Endometrium (tissue), 2 donors: ENCODE measurements around the gene KLB.
"Not testable (repeated sequence)": the region's sequence is repeated elsewhere in the genome, so short reads cannot be mapped to it uniquely, and the experiment has no call there.

Experiments
- FAIRE-seq: peaks from 2 replicates; lab custom pipeline; 2012; peaks lifted over from hg19 to GRCh38; lab: Jason Lieb, UNC
- donor health status: control.
- donor health status: control.

Gene KLB

GRCh38 chr4:39406763-39407583, at the start of gene KLB:
TSS of gene KLB (plus strand) at chr4:39406930. CDS start at chr4:39406950, 20 bp downstream.
- FAIRE-seq, result no peak

DNA sequence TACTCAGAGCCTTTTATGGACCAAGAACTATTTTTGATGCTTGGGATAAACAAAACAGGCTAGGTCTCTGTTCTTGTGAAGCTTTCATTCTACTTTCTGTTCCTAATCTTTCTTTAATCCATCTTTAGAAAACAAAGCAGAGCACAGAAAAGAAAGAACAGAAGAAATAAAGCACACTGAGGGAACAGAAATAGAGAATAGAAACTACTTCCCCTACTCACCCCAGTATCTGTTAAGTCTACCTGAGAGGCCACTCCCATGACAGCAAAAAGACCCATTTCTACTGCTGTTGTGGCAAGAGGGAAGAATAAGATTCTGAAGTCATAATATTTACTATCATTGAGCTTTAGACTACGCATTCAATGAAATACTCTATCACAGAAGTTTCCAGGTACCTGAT, 49.7 kb upstream of the KLB start:
- FAIRE-seq, result no peak

DNA sequence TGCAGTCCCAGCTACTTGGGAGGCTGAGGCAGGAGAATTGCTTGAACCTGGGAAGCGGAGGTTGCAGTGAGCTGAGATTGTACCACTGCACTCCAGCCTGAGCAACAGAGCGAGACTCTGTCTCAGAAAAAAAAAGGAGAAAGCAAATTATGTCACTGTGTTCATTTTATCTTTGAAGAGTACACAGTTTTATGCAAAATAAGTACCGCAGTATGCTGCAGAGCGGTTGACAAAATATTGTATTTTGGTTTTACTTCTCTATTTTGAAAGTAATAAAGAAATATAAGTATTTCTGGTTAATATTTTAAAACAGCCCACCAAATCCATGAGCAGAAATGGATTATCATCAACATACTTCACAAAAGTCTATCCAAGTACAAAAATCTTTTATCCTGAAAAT, 46.1 kb upstream of the KLB start:
- not testable (repeated sequence) for FAIRE-seq

DNA sequence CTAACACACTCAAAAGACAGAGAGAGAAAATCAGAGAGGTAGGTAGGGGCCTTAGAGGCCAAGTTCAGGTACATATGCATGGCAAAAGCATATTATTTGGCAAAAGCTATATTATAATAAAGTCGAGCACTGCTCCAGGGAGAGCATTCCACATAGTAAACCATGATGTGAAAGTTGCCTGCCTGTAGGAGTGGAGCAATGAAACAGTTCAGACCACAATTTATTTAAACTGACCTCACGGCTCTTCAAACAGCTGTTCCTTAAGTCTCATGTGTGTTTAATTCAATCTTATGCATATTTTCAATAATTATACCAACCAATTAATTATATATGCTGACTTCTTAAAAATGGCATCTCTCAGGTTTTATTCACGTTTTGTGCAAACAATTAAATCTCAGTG, 43.9 kb upstream of the KLB start:
- no peak for FAIRE-seq

- no peak for FAIRE-seq
These were observed 42.8 kb upstream of the KLB start for GRCh38 chr4:39363773-39364393.

DNA sequence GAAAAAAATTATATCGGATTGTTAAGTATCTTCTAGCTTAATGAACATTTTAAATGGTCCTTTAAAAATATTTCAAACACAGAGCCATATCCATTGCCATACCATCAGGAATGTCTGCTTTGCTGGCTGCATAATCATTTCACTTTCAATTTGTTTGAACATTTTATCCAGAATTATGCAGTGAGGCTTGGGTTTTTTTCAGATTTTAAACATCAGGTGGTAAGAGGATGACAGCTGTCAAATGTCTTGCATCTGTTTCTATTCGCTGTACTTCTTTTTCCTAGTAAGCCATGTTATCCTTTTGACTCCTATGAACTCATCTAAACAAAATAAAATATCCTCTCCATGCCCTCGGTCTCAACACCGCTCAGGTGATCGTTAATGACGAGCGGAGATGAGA, 41.4 kb upstream of the KLB start:
- FAIRE-seq, result no peak

DNA sequence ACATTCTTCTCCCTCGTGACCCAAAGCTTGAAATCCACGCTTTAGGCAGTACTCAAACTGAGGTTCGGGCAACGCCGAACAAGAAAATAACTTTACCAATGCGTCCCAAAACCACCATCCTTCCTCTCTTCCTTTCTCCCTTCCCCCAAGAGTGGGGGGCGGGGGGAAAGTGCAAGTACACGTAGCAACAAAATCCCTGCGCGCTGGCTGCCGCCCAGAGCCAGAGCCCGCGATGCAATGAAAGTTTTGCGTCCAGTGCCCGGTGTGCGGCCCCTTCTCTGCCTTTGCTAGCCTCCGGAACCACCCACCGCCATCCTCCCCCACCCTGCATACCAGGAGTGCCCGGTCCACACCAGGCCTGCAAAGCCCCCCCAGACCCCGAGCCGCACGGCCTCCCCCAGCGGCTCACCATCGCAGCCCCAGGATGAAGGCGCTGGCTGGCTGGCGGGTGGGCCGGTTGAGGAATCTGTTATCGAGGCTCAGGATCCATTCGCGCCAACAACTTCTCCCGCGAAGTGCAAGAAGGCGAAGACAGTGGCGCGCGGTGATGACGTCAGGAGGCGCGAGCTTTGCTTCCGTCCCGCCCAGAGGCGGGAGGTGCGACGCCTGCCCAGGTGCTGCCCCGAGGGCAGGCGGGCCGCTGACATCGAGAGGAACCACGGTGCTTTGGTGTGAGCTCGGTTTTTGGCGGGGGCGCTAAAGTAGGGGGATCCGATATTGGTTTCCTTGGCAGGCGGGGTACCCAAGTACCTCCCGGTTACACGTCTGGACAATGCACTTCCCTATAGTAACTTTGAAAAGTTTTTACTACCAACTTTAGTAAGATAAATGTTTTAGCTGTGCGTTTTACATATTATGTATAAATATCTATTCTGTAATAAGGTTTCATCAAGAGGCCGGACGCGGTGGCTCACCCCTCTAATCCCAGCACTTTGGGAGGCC, 40.6 kb upstream of the KLB start, which contains the start of gene RFC1:
TSS of gene RFC1 (minus strand) at position 533 of the 942 bp plus-strand sequence. CDS start at position 412, 121 bp downstream.
- FAIRE-seq, result no peak

GRCh38 chr4:39367166-39367565, 39.6 kb upstream of the KLB start:
- FAIRE-seq, result no peak

GRCh38 chr4:39369301-39369700, 37.4 kb upstream of the KLB start:
- FAIRE-seq, result no peak

DNA sequence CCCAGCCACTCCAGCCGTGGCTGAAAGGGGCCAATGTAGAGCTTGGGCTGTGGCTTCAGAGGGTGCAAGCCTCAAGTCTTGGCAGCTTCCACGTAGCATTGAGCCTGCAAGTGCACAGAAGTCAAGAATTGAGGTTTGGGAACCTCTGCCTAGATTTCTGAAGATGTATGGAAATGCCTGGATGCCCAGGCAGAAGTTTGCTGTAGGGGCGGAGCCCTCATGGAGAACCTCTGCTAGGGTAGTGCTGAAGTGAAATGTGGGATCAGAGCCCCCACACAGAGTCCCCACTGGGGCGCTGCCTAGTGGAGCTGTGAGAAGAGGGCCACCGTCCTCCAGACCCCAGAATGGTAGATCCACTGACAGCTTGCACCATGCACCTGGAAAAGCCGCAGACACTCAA, 35.5 kb upstream of the KLB start:
- not testable (repeated sequence) for FAIRE-seq

GRCh38 chr4:39375478-39375877, 31.3 kb upstream of the KLB start:
- FAIRE-seq, result no peak

GRCh38 chr4:39383690-39384089, 23.0 kb upstream of the KLB start:
- FAIRE-seq, result no peak

GRCh38 chr4:39384563-39384962, 22.2 kb upstream of the KLB start:
- no peak for FAIRE-seq

DNA sequence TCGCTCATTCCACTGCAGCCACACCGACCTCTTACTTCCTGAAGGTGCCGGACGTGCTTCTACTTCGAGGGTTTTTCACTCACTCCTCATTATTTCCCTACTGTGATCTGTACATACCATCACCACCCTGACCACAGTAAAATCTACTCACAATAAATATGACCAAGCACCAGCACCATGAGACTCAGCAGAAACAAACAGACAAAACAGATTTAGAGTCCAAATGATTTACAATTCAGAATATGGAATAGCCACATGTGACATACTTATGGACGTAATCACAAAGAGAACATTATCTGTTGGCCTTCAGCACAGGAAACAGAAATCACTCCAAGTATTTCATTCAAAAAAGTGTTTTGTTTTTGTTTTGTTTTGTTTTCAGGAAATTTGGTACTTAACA, 16.1 kb upstream of the KLB start:
- FAIRE-seq, result no peak

GRCh38 chr4:39394706-39395105, 12.0 kb upstream of the KLB start:
- FAIRE-seq, result no peak

DNA sequence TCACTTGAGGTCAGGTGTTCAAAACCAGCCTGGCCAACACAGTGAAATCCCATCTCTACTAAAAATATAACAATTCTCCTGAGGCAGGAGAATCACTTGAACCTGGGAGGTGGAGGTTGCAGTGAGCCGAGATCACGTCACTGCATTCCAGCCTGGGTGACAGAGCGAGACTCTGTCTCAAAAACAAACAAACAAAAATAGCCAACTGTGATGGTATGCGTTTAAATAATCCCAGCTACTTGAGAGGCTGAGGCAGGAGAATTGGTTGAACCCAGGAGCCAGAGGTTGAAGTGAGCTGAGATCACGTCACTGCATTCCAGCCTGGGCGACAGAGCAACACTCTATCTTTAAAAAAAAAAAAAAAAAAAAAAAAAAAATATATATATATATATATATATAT, 5.1 kb upstream of the KLB start:
- FAIRE-seq, result not testable (repeated sequence)

DNA sequence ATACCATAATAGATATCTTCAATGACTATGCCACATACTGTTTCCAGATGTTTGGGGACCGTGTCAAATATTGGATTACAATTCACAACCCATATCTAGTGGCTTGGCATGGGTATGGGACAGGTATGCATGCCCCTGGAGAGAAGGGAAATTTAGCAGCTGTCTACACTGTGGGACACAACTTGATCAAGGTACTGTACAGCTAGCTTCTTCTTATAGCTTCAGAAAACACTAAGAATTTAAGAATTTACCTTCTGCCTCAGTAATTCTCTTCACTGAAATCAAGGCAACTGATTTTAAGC, 805 bp downstream of the KLB start:
- FAIRE-seq, result no peak

DNA sequence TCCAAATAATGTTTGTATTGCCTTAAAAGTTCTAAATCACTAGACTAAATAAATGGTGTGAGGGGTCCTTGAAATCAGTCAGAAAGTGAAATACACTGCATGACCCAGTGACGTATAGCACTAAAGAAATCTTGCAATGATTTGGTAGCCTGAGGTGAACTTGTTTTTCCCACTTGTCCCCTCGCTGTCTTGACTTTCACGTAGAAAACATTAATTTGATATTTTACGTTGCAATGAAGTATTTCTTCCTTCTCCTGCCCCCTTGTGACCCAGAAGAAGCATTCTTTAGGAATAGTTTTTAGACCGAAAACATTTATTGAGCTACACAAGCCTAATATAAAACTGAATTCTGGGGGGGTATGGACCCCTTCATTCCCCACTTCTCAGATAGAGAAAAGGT, 3.7 kb downstream of the KLB start:
- FAIRE-seq, result no peak

GRCh38 chr4:39411561-39411960, 4.8 kb downstream of the KLB start:
- not testable (repeated sequence) for FAIRE-seq

DNA sequence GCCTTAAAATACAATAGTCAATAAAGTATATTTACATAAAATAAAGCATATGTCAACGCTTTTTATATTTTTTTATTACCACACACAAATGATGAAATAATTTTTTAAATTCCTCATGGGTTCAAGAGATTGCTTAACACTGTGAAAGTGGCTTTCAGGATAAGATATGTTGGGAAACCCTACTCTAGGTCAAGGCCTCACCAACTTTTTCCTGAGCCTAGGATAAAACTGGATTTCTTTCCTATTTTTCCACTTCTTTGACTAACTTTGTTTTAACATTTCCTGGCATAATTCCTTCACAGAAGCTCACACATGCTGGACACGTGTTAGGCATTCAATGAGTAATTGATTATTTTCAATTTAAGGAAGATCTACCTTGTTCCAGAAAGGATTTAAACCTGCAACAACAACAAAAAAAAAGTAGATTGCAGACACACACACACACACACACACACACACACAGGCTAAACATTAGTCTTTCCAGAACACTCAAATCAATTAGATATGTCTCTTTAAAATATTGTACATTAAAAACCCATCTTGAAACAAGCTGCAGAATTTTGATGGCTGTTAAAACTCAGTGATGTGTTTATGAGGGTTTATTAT, 9.1 kb downstream of the KLB start:
- no peak for FAIRE-seq

- FAIRE-seq, result no peak
These were observed 15.5 kb downstream of the KLB start for GRCh38 chr4:39422247-39422646.

GRCh38 chr4:39425297-39425696, 18.6 kb downstream of the KLB start:
- not testable (repeated sequence) for FAIRE-seq
